ENCODE data around the gene EIF4E1B. TPM values are rescaled to one million over a fixed set of nuclear protein-coding genes. Genes with fewer than 3 reads are reported as not detected.

EIF4E1B gene
- total and polyA plus RNA-seq, 2 experiments from 2014 or later: 0.17 TPM; not detected in 1

DNA sequence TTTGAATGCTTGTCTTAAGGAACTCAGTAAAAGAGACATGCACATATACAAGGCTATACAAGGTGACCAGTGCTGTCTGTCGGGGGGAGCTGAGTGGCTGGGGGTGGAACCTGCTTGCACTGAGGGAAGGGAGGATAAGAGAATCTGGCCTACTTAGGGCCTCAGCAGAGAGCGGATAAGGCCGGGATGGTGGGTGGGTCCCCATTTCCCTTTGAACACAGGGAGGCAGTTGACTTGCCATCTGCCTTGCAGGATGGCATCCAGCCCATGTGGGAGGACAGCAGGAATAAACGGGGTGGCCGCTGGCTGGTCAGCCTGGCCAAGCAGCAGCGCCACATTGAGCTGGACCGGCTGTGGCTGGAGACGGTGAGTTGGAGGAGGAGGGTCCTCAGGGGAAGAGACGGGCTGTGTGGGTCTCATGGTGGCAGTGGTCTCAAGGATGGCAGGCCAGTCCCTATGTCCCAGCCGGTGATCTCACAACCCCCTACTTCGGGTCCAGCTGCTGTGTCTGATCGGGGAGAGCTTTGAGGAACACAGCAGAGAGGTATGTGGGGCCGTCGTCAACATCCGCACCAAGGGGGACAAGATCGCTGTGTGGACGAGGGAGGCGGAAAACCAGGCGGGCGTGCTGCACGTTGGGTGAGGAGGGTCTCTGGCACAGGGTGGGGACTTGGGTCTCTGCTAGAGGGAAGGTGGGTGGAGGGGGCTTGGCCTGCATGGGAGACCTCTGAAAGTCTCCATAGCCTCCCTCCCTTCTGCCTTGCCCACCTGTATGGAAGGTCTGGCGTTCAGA lies 14.6 kb downstream of the EIF4E1B start:
- H3K27ac Mint-ChIP-seq: no peak overlapping the region
- H3K36me3 Mint-ChIP-seq (ENCODE audit: low read depth): no peaks in the 10 kb centered on the region
- TF ChIP-seq ZNF331 (CRISPR knock-in tag; IDR thresholded peaks at IDR 0.05; ENCODE audit: low read depth) (no peak), JUNB (IDR thresholded peaks at IDR 0.05; ENCODE audit: unreplicated experiment) (no peak), NANOG (IDR thresholded peaks at IDR 0.05; ENCODE audit: borderline replicate concordance) (no peak), CREB1 (CRISPR knock-in tag; IDR thresholded peaks at IDR 0.05; ENCODE audit: low read depth) (no peak), EZH2phosphoT487 (IDR thresholded peaks at IDR 0.05; ENCODE audit: unreplicated experiment) (no peak), EZH2 (IDR thresholded peaks at IDR 0.05; ENCODE audit: low read depth, unreplicated experiment) (no peak), STAT1 (IDR thresholded peaks at IDR 0.05; ENCODE audit: unreplicated experiment) (no peak), REST (IDR thresholded peaks at IDR 0.05; ENCODE audit: unreplicated experiment) (no peak), CTCF (conservative IDR thresholded peaks at IDR 0.05; ENCODE audit: low read depth in 2 of 2) (no peak), ZNF462 (CRISPR knock-in tag; IDR thresholded peaks at IDR 0.05) (no peak), ZNF114 (CRISPR knock-in tag; IDR thresholded peaks at IDR 0.05) (no peak), ETS1 (IDR thresholded peaks at IDR 0.05) (no peak), POLR2AphosphoS5 (IDR thresholded peaks at IDR 0.05; ENCODE audit: low read depth) (no peak)
- H3K4me1 Mint-ChIP-seq: peaks cover 39% of the 10 kb centered on the region
- DNase-seq (ENCODE audit: low spot score) (no peak), ATAC-seq (no peak)
- peaks cover 19% of the 10 kb centered on the region for H3K79me2 ChIP-seq (replicated peaks; ENCODE audit: insufficient read depth)
- no peak overlapping the region for H3K4me3 Mint-ChIP-seq
- H3K4me1 ChIP-seq (ENCODE audit: insufficient read depth): peaks cover 11% of the 10 kb centered on the region
- peaks cover 12% of the 10 kb centered on the region for H3K27me3 Mint-ChIP-seq (ENCODE audit: insufficient read depth, low read depth, poor library complexity)
- H3K4me3 ChIP-seq: no peak overlapping the region
- H3K36me3 ChIP-seq (ENCODE audit: insufficient read depth): no peaks in the 10 kb centered on the region
- 0 out of 2 replicates have a peak, but pooled peaks cover 5% of the 10 kb centered on the region for H3F3A ChIP-seq (replicated peaks; ENCODE audit: low read depth)
- H3K9me2 ChIP-seq (ENCODE audit: insufficient read depth): no peaks in the 10 kb centered on the region
- no peak overlapping the region for H3K4me2 ChIP-seq
- H4K20me1 ChIP-seq (replicated peaks; ENCODE audit: insufficient read depth): no peaks in the 10 kb centered on the region
- H2AFZ ChIP-seq: no peak overlapping the region
- H3K9me3 Mint-ChIP-seq: no peaks in the 10 kb centered on the region; the same call in 2 of the 3 replicates
- H3K27me3 ChIP-seq (ENCODE audit: insufficient read depth): no peaks in the 10 kb centered on the region
- H3K27ac ChIP-seq (ENCODE audit: low read depth): no peak overlapping the region
